Breast epithelium (tissue), 3 donors: ENCODE data around the gene PHOSPHO1.

ENCODE experiments used
- CTCF ChIP-seq, 3 donors: fragments of 450-650 bp; IDR thresholded peaks; one replicate each; pipeline ENCODE4 v1.5.1; 2016 to 2017; ENCODE audit warnings: antibody characterized with exemption in 3 of 3, mild to moderate bottlenecking in 3 of 3, moderate library complexity in 3 of 3
- POLR2A ChIP-seq: fragments of 450-650 bp; IDR thresholded peaks from one replicate; pipeline ENCODE4 v1.6.1; 2016; ENCODE audit warnings: antibody characterized with exemption, mild to moderate bottlenecking, moderate library complexity
- POLR2AphosphoS5 ChIP-seq, 3 donors: sonication (generic); formaldehyde crosslinking; IDR thresholded peaks; one replicate each; pipeline ENCODE4 v1.6.1; 2017; ENCODE audit warnings: antibody characterized with exemption in 3 of 3

- TF ChIP-seq CTCF (IDR thresholded peaks at IDR 0.05), result peak; percentile 58 to 75 (median 74)
- no peak for TF ChIP-seq POLR2A
- no peak for TF ChIP-seq POLR2AphosphoS5 (IDR thresholded peaks at IDR 0.05)
These were observed 6.9 kb downstream of the PHOSPHO1 start for GRCh38 chr17:49223517-49224197.
